HTERT RPE-1 (cell line): ENCODE measurements around the gene EXD3.
"Not testable (repeated sequence)": the region's sequence is repeated elsewhere in the genome, so short reads cannot be mapped to it uniquely, and the experiment has no call there.

Experiments used
- in situ Hi-C: fragments of 300-500 bp; cut with MboI; formaldehyde crosslinking; loops from 4 replicates; pipeline ENCODE4 v1.14.3; 2020; ENCODE audit warnings: low sequenced_read_pairs

The EXD3 gene

GRCh38 chr9:137348769-137349470, 74.0 kb downstream of the EXD3 start:
- in situ Hi-C loops = no loop called here

GRCh38 chr9:137347928-137348327, 75.0 kb downstream of the EXD3 start:
- in situ Hi-C loops = no loop called here

GRCh38 chr9:137342482-137342881, 80.5 kb downstream of the EXD3 start:
- in situ Hi-C loops = no loop called here

- in situ Hi-C loops = no loop called here
Observed at GRCh38 chr9:137341227-137341626, 81.7 kb downstream of the EXD3 start.

- in situ Hi-C loops = not testable (repeated sequence)
Observed at GRCh38 chr9:137339908-137340462, 83.0 kb downstream of the EXD3 start.

GRCh38 chr9:137339045-137339907, 83.7 kb downstream of the EXD3 start:
- in situ Hi-C loops = no loop called here

- in situ Hi-C loops = no loop called here
Observed at GRCh38 chr9:137336735-137337134, 86.2 kb downstream of the EXD3 start.

GRCh38 chr9:137333016-137333671, 89.8 kb downstream of the EXD3 start:
- in situ Hi-C loops = no loop called here

- in situ Hi-C loops = no loop called here
Observed at GRCh38 chr9:137331929-137332328, 91.0 kb downstream of the EXD3 start.

- in situ Hi-C loops = no loop called here
Observed at GRCh38 chr9:137330689-137331088, 92.3 kb downstream of the EXD3 start.

GRCh38 chr9:137329590-137329989, 93.4 kb downstream of the EXD3 start:
- in situ Hi-C loops = not testable (repeated sequence)

GRCh38 chr9:137327641-137328550, 95.1 kb downstream of the EXD3 start:
- in situ Hi-C loops = not testable (repeated sequence)

GRCh38 chr9:137326445-137327065, 96.4 kb downstream of the EXD3 start:
- in situ Hi-C loops = no loop called here

- in situ Hi-C loops = no loop called here
Observed at GRCh38 chr9:137325799-137326198, 97.2 kb downstream of the EXD3 start.

- in situ Hi-C loops = no loop called here
Observed at GRCh38 chr9:137325124-137325523, 97.8 kb downstream of the EXD3 start.

GRCh38 chr9:137323531-137324331, 99.2 kb downstream of the EXD3 start:
- in situ Hi-C loops = no loop called here

- in situ Hi-C loops = no loop called here
Observed at GRCh38 chr9:137321726-137322361, 101.1 kb downstream of the EXD3 start.

GRCh38 chr9:137320555-137321384, 102.2 kb downstream of the EXD3 start:
- in situ Hi-C loops = no loop called here
